ENCODE results near the gene EIF2S3.
A peak's percentile ranks its signal among the peaks of the same experiment; 100 is the strongest.

GRCh38 chrX:24055043-24055356 lies 244 bp downstream of the EIF2S3 start:
- TF ChIP-seq CTCF (IDR thresholded peaks at IDR 0.05; ENCODE audit: poor library complexity, severe bottlenecking) (no peak), MXI1 (conservative IDR thresholded peaks at IDR 0.05; ENCODE audit: poor library complexity, severe bottlenecking) (peak; percentile 30)
